HepG2 (cell line): ENCODE data around the gene PFDN5. TPM values are rescaled to one million over a fixed set of nuclear protein-coding genes. Genes with fewer than 3 reads are reported as not detected.

ENCODE experiments used
- DBP ChIP-seq: sonication (generic); formaldehyde crosslinking; IDR thresholded peaks from 2 replicates; pipeline ENCODE4 v1.4.0; 2020; ENCODE audit warnings: missing genetic modification reagents; ENCODE audit errors: not compliant biosample characterization
- FOXP1 ChIP-seq, 2 experiments: fragments of 450-650 bp in 1 of 2; IDR thresholded peaks; 2 replicates each; pipeline ENCODE4 v1.6.1; 2017 to 2018; ENCODE audit warnings: antibody characterized with exemption in 1 of 2
- RFX3 ChIP-seq: IDR thresholded peaks from 2 replicates; pipeline ENCODE4 v1.6.1; 2016; ENCODE audit warnings: missing biosample characterization, missing genetic modification reagents
- TMF1 ChIP-seq: sonication (generic); formaldehyde crosslinking; IDR thresholded peaks from 2 replicates; pipeline ENCODE4 v1.8.1; 2022; ENCODE audit warnings: low read depth, missing genetic modification reagents
- ZBTB21 ChIP-seq: sonication (generic); formaldehyde crosslinking; IDR thresholded peaks from 2 replicates; pipeline ENCODE4 v1.4.0; 2020; ENCODE audit warnings: missing genetic modification reagents
- ZMYM3 ChIP-seq: sonication (generic); formaldehyde crosslinking; IDR thresholded peaks from 2 replicates; pipeline ENCODE4 v1.5.1; 2020; ENCODE audit warnings: mild to moderate bottlenecking, missing genetic modification reagents
- ZNF142 ChIP-seq: sonication (generic); formaldehyde crosslinking; IDR thresholded peaks from 2 replicates; pipeline ENCODE4 v1.4.0; 2020; ENCODE audit warnings: missing genetic modification reagents
- ZNF24 ChIP-seq: fragments of 450-650 bp; IDR thresholded peaks from 2 replicates; pipeline ENCODE4 v1.6.1; 2017; ENCODE audit warnings: antibody characterized with exemption, mild to moderate bottlenecking
- ZNF451 ChIP-seq: sonication (generic); formaldehyde crosslinking; IDR thresholded peaks from 2 replicates; pipeline ENCODE4 v1.5.0; 2020; ENCODE audit warnings: mild to moderate bottlenecking, missing genetic modification reagents
- ZNF496 ChIP-seq: sonication (generic); formaldehyde crosslinking; IDR thresholded peaks from 2 replicates; pipeline ENCODE4 v1.8.1; 2023; ENCODE audit warnings: mild to moderate bottlenecking, moderate library complexity, missing genetic modification reagents; ENCODE audit not compliant: insufficient replicate concordance
- ZNF574 ChIP-seq: sonication (generic); formaldehyde crosslinking; IDR thresholded peaks from 2 replicates; pipeline ENCODE4 v1.4.0; 2020; ENCODE audit warnings: missing genetic modification reagents
- ZNF672 ChIP-seq: sonication (generic); formaldehyde crosslinking; IDR thresholded peaks from 2 replicates; pipeline ENCODE4 v1.8.1; 2022; ENCODE audit warnings: missing genetic modification reagents
- ZNF687 ChIP-seq: sonication (generic); formaldehyde crosslinking; IDR thresholded peaks from 2 replicates; pipeline ENCODE4 v1.5.1; 2020; ENCODE audit warnings: mild to moderate bottlenecking, missing genetic modification reagents, moderate library complexity
- ZNF761 ChIP-seq: sonication (generic); formaldehyde crosslinking; conservative IDR thresholded peaks from 2 replicates; pipeline ENCODE4 v1.4.0; 2020; ENCODE audit warnings: mild to moderate bottlenecking, missing genetic modification reagents
- ZNF773 ChIP-seq: sonication (generic); formaldehyde crosslinking; IDR thresholded peaks from 2 replicates; pipeline ENCODE4 v1.4.0; 2020; ENCODE audit warnings: missing genetic modification reagents, borderline replicate concordance
- ZNF891 ChIP-seq: sonication (generic); formaldehyde crosslinking; IDR thresholded peaks from 2 replicates; pipeline ENCODE4 v1.5.0; 2020; ENCODE audit warnings: mild to moderate bottlenecking, missing genetic modification reagents
- polyA plus RNA-seq, 8 experiments: library from polyadenylated mRNA; depleted of rRNA in 3 of 8; stranded (reverse) in 7 of 8; unstranded in 1 of 8; fragments of >200 nt; fragmentation: Illumina TruSeq in 4 of 8; extraction: Trizol in 4 of 8; gene quantifications; 2 replicates each; pipeline versions ENCODE4 v1.2.1 to v1.2.3, GENCODE V29; 2011 to 2016; ENCODE audit warnings: low read depth in 4 of 8, missing spikeins in 1 of 8, mixed read lengths in 1 of 8; ENCODE audit not compliant: insufficient read depth in 1 of 8
- total RNA-seq, 5 experiments: library from RNA; depleted of rRNA; stranded (reverse); fragments of >200 nt; fragmentation: Illumina TruSeq; extraction: Trizol; gene quantifications; 2 replicates each; pipeline ENCODE4 v1.2.3, GENCODE V29; 2016; ENCODE audit warnings: low read depth in 1 of 5

Gene PFDN5
- total and polyA plus RNA-seq, 2 of the 13 experiments (the other 11 are each of a cell fraction or from before 2014, with no cell fraction given), result 449 to 462 TPM

- TF ChIP-seq ZNF574 (CRISPR knock-in tag), result peak; percentile 70
- TF ChIP-seq RFX3, result no peak
- 0 out of 2 replicates have a peak, but pooled peaks have one; percentile 31 for TF ChIP-seq ZNF142 (CRISPR knock-in tag)
- no peak for TF ChIP-seq FOXP1 (IDR thresholded peaks at IDR 0.05)
- TF ChIP-seq FOXP1 (CRISPR knock-in tag; IDR thresholded peaks at IDR 0.05), result no peak
- no peak for TF ChIP-seq ZMYM3 (CRISPR knock-in tag)
- TF ChIP-seq ZNF687, result peak; percentile 48
- no peak for TF ChIP-seq ZNF672 (CRISPR knock-in tag)
- TF ChIP-seq ZNF761 (CRISPR knock-in tag), result no peak
- TF ChIP-seq ZNF891, result no peak
- TF ChIP-seq ZBTB21 (CRISPR knock-in tag), result no peak
- no peak for TF ChIP-seq DBP (CRISPR knock-in tag)
- TF ChIP-seq TMF1 (CRISPR knock-in tag), result no peak
- TF ChIP-seq ZNF773 (CRISPR knock-in tag), result no peak
- no peak for TF ChIP-seq ZNF496 (CRISPR knock-in tag)
- TF ChIP-seq ZNF24, result no peak
- TF ChIP-seq ZNF451, result no peak
These were observed 49.6 kb downstream of the PFDN5 start (continued) for GRCh38 chr12:53344824-53345485.
